ENCODE results near the gene H2AZ2. TPM values are rescaled to one million over a fixed set of nuclear protein-coding genes. Genes with fewer than 3 reads are reported as not detected.

Gene H2AZ2
- 100 to 1,000 TPM; 228 to 247 TPM for total RNA-seq

- CTCF ChIA-PET, result interaction anchor here (0.7 to 2.2 kb wide), 12 partner anchors 9 to 266 kb away, joined by 3 to 8 read pairs (median 4); partner anchors contain the start of gene TMED4
- POLR2A ChIA-PET, result interaction anchor here (0.7 to 3.6 kb wide), 14 partner anchors 9 to 358 kb away, joined by 3 to 23 read pairs (median 4); partner anchors contain the start of genes DDX56, NUDCD3, PURB and TMED4
Observed at GRCh38 chr7:44847920-44848634, at the start of gene H2AZ2. Gene H2AZ2 (minus strand): TSS chr7:44848087. CDS start chr7:44847971, 116 bp downstream.

- CTCF ChIA-PET, result no interaction called here
- POLR2A ChIA-PET, result interaction anchor here (0.7 kb wide), 1 partner anchor 20 kb away, joined by 3 read pairs; no protein-coding TSS in a partner anchor
Observed at GRCh38 chr7:44897309-44897708, 49.4 kb upstream of the H2AZ2 start.

DNA sequence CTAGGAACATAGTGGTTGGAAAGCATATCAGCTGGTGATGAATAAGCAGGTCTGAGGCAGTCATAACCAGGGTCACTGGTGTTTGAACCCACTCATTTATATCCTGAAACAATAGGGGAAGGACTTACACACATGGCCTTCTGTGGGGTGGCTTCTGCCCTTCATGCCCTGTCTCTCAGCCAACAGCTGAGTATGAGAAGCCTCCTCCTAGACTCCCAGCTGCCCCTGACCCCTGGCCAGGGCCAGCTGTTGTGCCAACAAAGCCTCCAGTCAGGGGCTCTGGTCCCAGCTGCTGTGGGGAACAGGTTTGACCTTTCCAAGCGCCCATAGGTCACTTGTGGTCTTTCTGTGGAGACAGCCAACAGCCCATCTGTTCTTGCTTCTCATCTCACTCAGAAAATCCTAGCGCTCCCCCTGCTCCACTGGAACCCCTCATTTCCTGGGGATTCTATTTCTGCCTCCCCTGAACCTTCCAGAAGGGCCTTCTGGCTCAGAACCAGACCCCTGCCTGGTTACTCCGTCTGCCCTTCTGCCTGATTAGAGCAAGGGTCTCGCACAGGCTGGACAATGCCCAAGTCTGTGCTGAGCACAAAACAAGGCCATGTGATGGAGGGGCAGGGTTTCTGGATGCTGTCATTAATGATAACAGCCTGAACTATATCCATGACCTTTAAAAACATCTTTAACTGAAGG lies 47.1 kb upstream of the H2AZ2 start:
- POLR2A ChIA-PET, result no interaction called here
- CTCF ChIA-PET, result interaction anchor here (0.5 to 1.8 kb wide), 3 partner anchors 27 to 83 kb away, joined by 3 to 6 read pairs (median 5); no protein-coding TSS in a partner anchor

DNA sequence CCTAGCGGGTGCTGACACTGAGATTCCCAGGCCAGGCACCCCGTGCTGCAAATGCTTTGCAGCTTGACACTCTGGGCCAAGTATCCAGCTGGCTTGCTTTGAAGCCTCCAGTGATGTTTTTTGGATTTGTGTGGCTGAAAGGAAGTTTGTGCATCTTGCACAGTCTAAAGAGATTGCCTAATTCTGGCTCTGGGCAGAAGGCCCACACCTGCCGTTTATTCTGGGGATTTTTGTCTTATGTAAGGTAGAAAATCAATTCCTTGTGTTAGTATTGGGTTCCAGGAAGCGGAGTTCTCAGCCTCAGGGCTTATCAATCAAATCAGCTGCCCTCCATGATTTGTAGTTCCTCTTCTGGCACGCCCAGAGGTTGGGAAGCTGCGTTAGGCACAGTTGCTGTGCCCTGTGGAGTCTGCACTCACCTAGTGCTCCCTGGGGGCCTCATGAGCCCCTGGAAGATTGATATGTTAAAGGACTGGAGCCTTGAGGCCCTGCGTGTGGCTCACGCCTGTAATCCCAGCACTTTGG lies 45.9 kb upstream of the H2AZ2 start:
- ChIA-PET CTCF (interaction anchor here (1.8 kb wide), 1 partner anchor 28 kb away, joined by 5 read pairs; no protein-coding TSS in a partner anchor), POLR2A (no interaction called here)

GRCh38 chr7:44891791-44892190 lies 43.9 kb upstream of the H2AZ2 start:
- ChIA-PET CTCF (interaction anchor here (1.0 to 1.7 kb wide), 2 partner anchors 35 to 46 kb away, joined by 3 to 6 read pairs; no protein-coding TSS in a partner anchor), POLR2A (no interaction called here)

DNA sequence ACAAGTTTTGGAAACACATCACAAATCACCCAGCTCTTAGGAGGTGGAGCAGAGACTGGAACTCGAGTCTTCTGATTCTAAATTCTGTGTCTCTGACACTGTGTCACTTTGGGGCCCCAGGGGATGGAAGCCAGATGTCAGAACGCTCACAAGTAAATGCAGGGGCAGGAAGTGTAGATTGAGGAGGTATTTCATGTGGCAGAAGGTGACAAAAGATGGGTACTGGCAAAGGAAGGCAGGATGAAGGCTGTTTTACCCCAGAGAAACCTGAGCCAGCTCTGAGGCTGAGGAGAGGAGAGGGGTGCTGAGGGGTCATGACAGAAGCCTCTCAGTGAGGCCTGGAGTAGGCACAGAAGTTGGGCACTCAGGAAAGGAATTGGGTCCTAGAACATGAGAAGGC lies 43.5 kb upstream of the H2AZ2 start:
- POLR2A ChIA-PET, result no interaction called here
- CTCF ChIA-PET, result interaction anchor here (0.6 to 1.7 kb wide), 3 partner anchors 28 to 45 kb away, joined by 3 to 6 read pairs (median 3); no protein-coding TSS in a partner anchor

GRCh38 chr7:44889086-44889781 lies 41.3 kb upstream of the H2AZ2 start:
- POLR2A ChIA-PET, result interaction anchor here (0.5 kb wide), 1 partner anchor 21 kb away, joined by 3 read pairs; no protein-coding TSS in a partner anchor
- CTCF ChIA-PET, result no interaction called here

- ChIA-PET POLR2A (interaction anchor here (0.5 kb wide), 1 partner anchor 11 kb away, joined by 3 read pairs; no protein-coding TSS in a partner anchor), CTCF (no interaction called here)
Observed at GRCh38 chr7:44887293-44887692, 39.4 kb upstream of the H2AZ2 start.

- POLR2A ChIA-PET, result interaction anchor here (0.5 to 2.7 kb wide), 15 partner anchors 28 to 226 kb away, joined by 3 to 23 read pairs (median 4); partner anchors contain the start of genes H2AZ2 and TBRG4
- CTCF ChIA-PET, result interaction anchor here (0.8 to 2.0 kb wide), 4 partner anchors 12 to 312 kb away, joined by 3 to 6 read pairs (median 4); partner anchors contain the start of gene DDX56
Observed at GRCh38 chr7:44885394-44886317, 37.8 kb upstream of the H2AZ2 start, which contains the start of gene PURB. Gene PURB (minus strand): TSS chr7:44885530. CDS start chr7:44885348, 182 bp downstream.

- ChIA-PET POLR2A (interaction anchor here (0.7 to 2.7 kb wide), 12 partner anchors 17 to 227 kb away, joined by 3 to 23 read pairs (median 4); partner anchors contain the start of genes H2AZ2, MYO1G and TBRG4), CTCF (interaction anchor here (0.8 to 2.0 kb wide), 3 partner anchors 28 to 311 kb away, joined by 3 to 6 read pairs (median 4); partner anchors contain the start of gene DDX56)
Observed at GRCh38 chr7:44884621-44885393, 36.9 kb upstream of the H2AZ2 start.

GRCh38 chr7:44883961-44884620 lies 36.2 kb upstream of the H2AZ2 start:
- CTCF ChIA-PET, result interaction anchor here (1.7 to 2.0 kb wide), 2 partner anchors 27 to 36 kb away, joined by 4 to 6 read pairs; no protein-coding TSS in a partner anchor
- POLR2A ChIA-PET, result interaction anchor here (0.7 to 2.7 kb wide), 5 partner anchors 16 to 227 kb away, joined by 3 to 23 read pairs (median 5); partner anchors contain the start of genes H2AZ2, MYO1G and TBRG4

GRCh38 chr7:44882899-44883298 lies 35.0 kb upstream of the H2AZ2 start:
- POLR2A ChIA-PET, result interaction anchor here (1.0 to 2.1 kb wide), 2 partner anchors 35 to 144 kb away, joined by 3 to 6 read pairs; partner anchors contain the start of gene H2AZ2

GRCh38 chr7:44881610-44882009 lies 33.7 kb upstream of the H2AZ2 start:
- ChIA-PET POLR2A (interaction anchor here (1.1 to 2.1 kb wide), 2 partner anchors 24 to 33 kb away, joined by 3 to 6 read pairs; partner anchors contain the start of gene H2AZ2), CTCF (interaction anchor here (1.4 to 3.2 kb wide), 2 partner anchors 25 to 32 kb away, joined by 5 to 18 read pairs; no protein-coding TSS in a partner anchor)

More at GRCh38 chr7:44882899-44883298, 35.0 kb upstream of the H2AZ2 start:
- CTCF ChIA-PET, result interaction anchor here (0.9 to 3.2 kb wide), 2 partner anchors 27 to 34 kb away, joined by 3 to 18 read pairs; no protein-coding TSS in a partner anchor

DNA sequence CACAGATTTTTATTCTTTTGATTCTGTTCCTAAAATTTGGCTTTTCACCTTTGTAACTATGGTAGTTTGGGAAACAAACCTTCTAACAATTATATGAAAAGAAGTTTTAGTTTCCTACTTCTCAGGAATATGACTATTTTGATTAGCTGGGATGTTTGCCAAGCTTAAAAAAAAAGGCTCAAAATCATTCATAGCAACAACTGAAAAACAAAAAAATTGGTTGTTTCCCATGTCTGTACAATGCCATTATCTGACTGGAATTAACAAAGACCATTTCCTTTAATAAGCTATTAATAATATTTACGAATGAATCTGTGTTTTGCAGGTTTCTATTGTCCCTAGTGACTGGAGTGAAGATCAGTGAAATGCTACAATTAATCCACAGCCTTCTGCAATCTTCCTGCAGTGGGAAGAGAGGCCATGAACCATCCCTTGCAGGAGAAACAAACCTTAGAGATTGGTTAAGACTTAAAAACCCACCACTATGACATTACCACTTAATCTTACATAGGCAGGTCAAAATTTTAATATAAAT lies 33.2 kb upstream of the H2AZ2 start:
- POLR2A ChIA-PET, result interaction anchor here (0.6 to 2.1 kb wide), 3 partner anchors 24 to 230 kb away, joined by 3 to 6 read pairs (median 3); partner anchors contain the start of genes H2AZ2 and TBRG4
- CTCF ChIA-PET, result interaction anchor here (1.4 to 3.2 kb wide), 2 partner anchors 25 to 31 kb away, joined by 5 to 18 read pairs; no protein-coding TSS in a partner anchor

- CTCF ChIA-PET, result interaction anchor here (1.4 to 3.2 kb wide), 2 partner anchors 24 to 31 kb away, joined by 5 to 18 read pairs; no protein-coding TSS in a partner anchor
- POLR2A ChIA-PET, result interaction anchor here (0.6 to 1.1 kb wide), 2 partner anchors 23 to 231 kb away, joined by 3 read pairs; partner anchors contain the start of gene TBRG4
Observed at GRCh38 chr7:44880317-44881018, 32.6 kb upstream of the H2AZ2 start.

All from activated CD8-positive, alpha-beta memory T cell treated with anti-CD3 and anti-CD28 coated beads for 36 hours (primary cell).